Activated T-cell treated with anti-CD3 and anti-CD28 coated beads, Interleukin-2, amount 50 U/mL, for 1 hour (primary cell): ENCODE data around the gene NPB.
"Not testable (repeated sequence)": the region's sequence is repeated elsewhere in the genome, so short reads cannot be mapped to it uniquely, and the experiment has no call there.

Experiments
- DNase-seq: peaks from one replicate; pipeline ENCODE4 v3.0.0-alpha.2; 2020

Gene NPB

DNA sequence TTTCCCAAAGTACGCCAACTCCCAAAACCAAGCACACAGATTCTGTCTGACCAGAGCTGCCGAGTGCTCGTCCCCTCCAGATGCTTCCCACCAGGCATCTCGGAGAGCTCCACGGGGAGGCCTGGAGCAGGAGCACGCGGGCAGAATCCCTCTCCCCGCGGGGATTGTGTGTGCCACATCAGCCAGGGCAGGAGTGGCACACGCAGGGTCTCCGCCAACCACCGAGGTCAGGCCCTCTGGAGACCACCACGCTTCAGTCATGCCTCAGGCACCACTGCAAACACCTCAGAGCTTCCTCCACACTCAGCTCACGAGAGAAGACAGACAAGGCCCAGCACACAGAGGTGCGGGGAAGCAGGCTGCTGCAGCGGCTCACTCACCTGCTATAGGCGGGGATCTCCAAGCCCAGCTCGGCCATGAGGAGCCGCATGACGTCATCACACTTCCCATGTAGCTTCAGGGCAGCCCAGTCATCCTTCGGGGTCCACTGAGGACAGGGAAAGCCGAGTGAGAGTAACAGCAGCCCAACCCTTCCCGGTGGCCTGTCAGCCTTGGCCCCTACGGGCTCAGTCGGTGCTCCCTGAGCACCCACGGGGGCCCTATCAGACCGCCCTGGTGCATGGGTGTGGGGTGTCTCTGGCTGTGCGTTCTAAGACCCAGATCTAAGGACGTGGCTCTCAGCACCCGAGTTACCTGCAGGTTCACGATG lies 11.5 kb downstream of the NPB start:
- DNase-seq, result no peak

GRCh38 chr17:81914103-81914850 lies 12.2 kb downstream of the NPB start:
- no peak for DNase-seq

DNA sequence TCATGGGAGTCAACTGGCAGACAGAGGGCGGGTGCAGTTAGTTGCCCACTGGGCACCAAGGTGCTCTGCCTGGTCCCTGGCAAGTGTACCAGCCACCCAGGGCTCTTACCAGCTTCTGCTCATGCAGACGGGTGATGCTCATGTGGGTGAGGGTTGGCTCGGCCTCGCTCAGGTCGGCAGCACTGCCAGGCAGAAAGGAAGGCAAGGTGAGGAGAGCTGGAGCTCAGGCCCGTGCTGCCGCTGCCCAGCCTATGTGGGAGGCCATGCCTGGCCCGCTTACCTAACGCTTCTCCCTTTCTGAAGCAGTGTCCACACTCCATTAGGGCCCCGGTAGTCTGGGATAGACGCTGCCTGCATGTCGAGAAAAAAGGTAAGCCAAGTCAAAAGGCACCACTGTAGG lies 13.3 kb downstream of the NPB start:
- no peak for DNase-seq

DNA sequence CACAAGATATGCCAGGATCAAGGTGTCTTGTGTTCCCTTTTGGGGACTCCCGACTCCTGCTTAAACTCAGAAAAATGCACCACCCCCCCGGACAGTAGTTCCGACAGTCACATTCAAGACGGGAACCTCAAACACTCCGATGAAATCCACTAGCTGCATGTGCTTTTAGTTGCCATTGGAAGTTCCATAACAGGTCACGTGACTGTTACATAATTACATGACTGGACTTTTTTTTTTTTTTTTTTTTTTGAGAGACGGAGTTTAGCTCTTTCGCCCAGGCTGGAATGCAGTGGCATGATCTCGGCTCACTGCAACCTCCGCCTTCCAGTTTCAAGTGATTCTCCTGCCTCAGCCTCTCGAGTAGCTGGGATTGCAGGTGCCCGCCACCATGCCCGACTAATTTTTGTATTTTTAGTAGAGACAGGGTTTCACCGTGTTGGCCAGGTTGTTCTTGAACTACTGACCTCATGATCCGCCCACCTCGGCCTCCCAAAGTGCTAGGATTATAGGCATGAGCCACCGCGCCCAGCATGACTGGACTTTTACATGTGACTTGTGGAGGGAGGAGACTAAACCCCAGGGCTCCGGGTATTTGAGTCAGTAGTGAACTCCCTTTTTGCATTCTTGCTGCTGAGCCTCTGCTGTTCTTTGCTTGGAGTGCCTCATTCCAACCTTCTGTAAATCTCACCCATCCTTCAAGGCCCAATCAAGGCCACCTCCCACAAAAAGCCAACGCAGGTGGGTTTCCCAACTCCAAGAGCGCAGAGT lies 14.4 kb downstream of the NPB start:
- no peak for DNase-seq

- DNase-seq, result peak; percentile 86
Observed at GRCh38 chr17:81917565-81918332, 15.7 kb downstream of the NPB start, which contains the start of gene SIRT7. Gene SIRT7, minus strand, starts transcription at chr17:81918176. Its CDS starts 45 bp downstream, at chr17:81918131.

DNA sequence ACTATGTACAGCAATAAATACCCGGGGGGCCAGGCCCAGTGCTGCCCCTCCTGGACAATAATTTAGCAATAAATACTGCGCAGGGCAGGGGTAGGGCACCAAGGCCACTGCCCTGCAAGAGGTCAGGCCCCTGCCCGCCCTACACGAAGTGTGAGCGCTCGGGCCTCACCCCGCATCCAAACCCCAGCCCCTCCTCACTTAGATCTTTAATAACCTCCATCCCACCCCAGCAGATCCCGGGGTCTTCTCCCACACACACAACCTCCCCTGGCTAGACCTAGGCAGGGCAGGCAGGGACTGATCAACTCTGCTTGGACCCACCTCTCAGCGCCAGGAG lies 16.3 kb downstream of the NPB start:
- DNase-seq, result not testable (repeated sequence)

DNA sequence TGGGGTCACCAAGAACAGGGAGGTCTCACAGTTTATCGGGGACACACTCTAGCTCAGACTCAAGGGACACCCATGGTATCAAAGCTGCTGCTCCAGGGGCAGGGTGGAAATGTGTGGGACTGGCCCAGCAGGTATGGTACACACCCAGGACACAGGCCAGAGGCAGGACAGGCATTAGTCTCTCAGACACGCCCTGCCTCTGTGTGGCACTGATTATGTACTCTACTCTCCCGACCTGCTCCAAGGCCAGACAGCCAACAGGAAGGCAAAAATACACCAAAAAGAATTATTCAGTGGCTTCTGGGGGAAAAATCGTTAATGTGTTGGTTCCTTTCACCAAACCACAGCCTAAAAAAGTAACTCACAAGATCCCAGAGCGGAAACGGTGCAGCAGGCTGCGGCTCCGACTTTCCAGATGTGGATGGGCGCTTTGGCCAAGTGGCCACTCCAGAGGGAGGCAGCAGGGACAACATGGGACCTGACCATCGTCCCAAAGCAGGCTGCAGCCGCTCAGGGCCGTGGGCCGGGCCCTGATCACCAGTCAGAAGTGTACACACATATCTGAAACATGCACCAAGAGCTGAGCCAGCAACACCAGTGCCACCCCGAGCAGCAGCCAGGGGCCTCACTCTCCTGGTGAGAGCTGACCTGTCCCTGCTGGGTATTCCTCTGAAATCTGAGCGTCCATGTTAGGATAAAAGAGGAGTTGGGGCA lies 17.0 kb downstream of the NPB start:
- DNase-seq, result no peak

- DNase-seq, result no peak
Observed at GRCh38 chr17:81920612-81921536, 18.8 kb downstream of the NPB start.

DNA sequence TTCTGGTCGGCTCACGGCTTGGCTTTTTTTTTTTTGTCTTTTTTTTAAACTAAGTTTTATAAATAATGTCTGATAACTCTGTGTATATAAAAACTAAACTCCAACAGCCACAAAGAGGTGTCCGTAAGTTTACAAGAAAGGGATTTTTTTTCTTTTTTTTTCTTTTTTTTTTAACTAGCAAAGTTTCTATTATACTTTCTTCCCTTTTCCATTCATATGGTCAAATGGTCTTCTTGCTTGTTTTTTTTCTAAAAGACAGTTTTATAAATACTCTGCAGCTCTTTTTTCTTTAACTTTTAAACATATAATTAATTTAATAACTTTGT lies 19.5 kb downstream of the NPB start:
- no peak for DNase-seq

- no peak for DNase-seq
Observed at GRCh38 chr17:81921996-81922565, 20.0 kb downstream of the NPB start.

- DNase-seq, result no peak
Observed at GRCh38 chr17:81922566-81923301, 20.7 kb downstream of the NPB start.

DNA sequence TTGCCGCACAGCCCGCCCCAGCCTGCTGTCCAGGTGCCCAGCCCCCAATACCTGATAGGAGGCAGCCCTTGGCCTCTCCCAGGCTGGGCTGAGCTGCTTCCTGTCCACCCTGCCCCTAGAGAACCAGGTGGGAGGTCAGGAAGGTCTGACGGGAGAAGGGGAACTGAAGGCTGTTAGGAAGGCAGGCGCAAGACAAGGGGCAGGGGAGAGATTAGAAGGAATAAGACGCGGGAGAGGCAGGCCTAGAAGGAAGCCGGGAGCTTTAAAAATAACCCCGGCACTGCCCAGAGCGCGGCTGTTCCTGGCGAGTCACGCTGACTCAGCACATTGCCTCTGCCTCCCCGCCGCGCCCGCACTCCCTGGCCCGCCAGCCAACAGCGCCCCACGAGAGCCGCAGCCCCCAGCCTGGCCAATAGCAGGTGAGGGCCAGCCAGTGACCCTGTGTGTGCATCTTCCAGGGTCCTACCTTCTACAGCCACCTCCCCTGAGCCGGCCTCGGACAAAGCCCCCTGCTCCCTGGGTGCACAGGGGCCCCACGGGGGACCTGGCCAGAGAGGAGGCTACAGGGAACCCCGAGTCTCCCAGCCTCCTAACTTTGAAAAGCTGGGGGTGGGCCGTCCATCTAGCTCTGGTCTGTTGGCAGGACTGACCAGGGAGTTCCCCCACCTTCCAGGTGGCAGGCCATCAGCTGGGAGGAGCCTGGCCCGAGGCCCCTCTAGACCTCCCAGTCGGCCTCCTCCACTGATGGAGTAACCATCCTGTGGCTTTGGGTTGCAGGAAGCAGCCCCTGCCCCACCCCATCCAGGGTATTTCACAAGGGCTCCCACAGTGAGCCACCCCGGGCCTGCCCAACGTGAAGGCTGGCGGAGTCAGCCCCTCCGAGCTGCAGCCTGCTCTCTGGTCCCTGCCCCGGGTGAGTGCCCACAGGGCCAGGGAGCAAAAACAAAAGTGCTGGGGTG lies 21.5 kb downstream of the NPB start:
- DNase-seq, result no peak

DNA sequence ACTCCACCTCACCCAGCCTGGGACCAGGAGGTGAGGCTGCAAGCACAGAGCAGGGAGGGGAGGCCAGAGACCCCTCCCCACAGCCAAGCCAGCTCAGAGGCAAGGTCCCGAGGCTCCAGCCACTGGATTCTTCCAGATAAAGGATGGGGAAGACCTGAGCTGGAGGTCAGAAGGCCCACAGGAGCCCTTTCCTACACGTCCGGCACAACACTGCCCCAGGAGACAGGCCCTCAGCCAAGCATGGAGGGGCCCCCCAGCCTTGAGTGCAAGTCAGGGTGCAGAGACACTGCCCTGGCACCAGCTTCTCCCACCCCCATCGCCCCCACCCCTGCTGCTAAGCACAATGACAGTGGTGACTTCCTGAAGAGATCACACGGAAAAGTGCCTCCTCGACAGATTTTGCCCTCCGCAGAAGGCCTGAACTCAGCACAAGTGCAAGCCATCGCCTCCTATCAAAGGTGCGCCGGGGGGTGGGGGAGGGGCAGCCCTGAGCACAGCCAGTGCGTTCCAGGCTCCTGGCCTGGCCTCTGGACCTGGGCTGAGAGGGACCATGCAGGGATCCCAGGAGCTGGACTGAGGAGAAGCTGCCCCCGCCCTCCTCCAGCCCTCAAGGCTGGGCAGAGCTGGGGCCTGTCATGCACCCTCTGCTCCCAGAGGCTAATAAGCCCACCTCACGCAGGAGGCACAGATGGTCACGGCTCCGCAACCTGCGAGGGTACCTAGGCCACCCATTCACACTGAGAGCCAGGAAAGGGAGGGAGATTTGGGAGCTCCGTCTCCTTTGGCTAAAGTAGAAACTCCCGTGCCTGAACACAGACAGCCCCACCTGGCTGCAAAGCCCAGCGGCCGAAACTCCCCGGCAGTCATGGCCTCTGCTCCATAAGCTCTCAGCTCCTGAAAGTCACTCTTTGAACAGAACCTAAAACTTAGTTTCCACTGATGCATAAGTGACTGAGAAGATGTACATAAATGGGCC lies 22.8 kb downstream of the NPB start:
- DNase-seq, result no peak

- DNase-seq, result no peak
Observed at GRCh38 chr17:81925860-81926450, 23.9 kb downstream of the NPB start.

- DNase-seq, result peak; percentile 61
Observed at GRCh38 chr17:81926451-81927151, 24.6 kb downstream of the NPB start.

GRCh38 chr17:81927152-81927652 lies 25.2 kb downstream of the NPB start:
- DNase-seq, result no peak
